Measurements from ENCODE around the gene ELMO1.

The ELMO1 gene

DNA sequence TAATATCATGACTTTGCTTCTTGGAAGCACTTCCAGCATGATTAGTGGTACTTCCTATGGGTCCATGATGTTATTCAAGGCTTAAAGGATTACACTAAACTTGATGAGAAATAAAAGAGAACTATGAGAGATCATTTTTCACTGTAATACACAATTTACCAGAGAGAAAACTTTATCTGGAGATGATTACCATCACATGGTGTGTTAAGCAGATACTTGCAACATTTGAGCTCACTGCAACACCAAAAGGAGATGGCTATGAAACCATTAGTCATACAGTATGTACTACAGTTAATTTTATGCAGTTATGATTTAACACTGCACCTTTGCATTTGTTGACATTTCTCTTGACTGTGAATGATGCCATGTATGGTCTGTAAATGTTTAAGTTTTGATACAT is 413.0 kb downstream of the ELMO1 start:
- DNase-seq: no peak

DNA sequence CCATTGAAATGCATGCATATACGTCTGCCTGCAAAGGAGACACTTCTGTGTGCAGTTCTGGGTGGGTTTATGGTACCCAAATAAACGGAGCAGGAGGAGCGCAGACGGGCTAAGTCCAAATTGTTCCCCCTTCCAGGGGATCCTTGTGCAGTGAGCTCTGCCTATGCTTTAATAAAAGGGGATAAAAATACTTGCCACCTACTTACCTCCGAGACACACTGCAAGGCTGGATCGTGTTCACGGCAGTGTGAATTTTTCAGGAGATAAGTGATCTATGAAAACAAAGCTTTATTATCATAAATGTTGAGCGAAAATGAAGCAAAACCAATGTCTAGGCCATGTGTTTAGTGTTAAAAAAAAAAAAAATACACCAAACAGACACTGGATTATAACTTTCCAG is 415.5 kb downstream of the ELMO1 start:
- DNase-seq: no peak

DNA sequence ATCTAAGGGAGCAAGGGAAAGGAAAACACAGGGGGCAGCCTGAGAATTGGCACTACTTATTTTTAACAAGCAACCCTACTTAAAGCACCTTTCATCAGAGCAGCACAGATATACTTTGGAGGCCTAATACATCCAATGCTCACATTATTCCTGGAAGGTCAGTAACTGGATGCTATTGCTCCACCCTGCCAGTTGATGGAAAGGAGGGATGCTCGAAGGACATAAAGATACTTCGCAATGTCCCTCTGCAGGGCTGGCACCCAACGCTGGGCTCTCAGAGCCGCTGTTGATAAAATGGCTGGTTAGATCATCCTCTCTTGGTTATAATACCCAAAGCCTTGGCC is 416.4 kb downstream of the ELMO1 start:
- DNase-seq: no peak

DNA sequence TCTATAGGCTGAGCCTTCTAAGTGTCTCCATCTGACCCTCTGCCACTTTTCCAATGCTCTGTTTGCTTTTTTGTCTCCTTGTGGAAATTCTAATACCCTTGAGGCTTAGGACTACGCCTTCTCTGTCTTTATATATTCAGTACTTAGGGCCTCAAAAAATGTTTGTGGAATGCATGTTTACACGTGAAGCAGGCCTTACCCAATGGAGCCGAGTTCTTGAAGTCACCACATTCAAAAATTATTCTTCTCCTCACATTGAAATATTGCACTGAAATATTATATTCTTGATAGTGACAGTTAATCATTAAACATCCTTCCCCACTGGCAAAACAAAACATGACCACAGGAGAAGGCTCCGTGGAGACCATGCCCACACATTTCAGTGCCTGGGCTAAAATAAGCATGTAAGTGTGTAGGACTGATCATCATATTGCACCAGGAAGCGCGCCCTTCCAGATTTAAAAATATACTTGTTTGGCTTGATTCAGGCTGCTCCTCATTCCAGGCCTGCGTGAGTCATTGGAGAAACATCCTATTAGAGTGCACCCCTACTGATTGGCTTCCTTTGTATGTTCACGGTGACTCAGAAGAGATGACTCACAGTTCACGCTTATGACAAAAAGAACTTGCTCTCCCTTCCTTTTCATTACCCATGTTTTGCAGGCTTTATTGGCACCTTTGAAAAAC is 416.9 kb downstream of the ELMO1 start:
- no peak for DNase-seq

DNA sequence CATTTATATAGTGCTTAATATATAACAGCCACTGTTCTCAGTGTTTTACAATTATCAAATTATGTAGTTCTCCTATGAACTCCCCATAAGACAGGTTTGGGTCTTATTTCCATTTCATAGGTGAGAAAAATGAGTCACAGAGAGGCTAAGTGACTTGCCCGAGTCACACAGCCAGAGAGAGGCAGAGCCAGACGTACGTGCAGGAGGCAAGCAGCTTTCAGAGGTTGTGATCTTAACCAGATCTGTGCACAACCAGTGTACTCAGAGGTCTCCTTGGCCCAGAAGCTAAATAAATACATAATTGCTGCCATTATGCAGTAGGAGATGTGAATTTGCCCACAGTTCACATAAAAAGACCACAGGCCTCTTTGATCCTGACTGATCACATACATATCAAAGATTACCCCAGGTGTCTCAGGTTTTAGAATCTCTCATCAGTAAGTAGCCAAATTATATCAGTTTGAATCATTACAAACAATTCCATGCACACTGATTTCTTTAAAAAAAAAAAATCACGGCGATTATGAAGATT is 419.7 kb downstream of the ELMO1 start:
- DNase-seq: no peak

DNA sequence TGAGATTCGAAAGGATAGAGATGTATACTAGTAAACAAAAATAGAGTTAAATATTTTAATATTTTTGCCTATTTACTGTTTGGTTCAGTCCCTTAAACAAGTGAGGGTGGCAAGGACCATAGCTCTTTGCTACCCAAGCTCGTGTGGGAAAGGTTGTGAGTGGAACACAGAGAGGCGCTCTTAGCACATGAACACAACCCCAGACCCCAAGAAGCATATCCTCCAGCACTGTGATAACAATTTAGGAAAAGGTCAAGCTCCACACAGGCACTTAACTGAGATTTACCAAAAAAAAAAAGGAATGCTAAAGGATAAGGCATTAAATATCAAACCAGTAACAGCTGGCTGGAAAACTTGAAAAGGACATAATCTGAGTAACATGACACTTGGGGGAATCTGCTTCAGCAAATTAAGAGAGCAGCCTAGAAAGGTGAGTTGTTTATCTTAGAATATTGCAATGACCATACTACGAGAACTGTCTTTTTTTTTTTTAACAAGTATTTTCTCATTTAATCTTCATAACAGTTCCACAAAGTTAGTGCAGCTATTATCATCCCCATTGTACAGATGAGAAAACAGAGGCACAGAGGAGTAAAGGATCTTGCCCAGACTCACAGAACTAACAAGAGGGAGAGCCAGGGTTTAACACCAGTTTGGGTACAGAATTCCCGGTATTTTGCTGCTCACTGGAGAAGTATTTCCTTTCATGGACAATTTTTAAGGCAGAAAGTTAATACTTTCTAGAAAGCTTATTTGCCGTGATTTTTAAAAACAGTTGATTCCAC is 420.9 kb downstream of the ELMO1 start:
- DNase-seq: no peak

DNA sequence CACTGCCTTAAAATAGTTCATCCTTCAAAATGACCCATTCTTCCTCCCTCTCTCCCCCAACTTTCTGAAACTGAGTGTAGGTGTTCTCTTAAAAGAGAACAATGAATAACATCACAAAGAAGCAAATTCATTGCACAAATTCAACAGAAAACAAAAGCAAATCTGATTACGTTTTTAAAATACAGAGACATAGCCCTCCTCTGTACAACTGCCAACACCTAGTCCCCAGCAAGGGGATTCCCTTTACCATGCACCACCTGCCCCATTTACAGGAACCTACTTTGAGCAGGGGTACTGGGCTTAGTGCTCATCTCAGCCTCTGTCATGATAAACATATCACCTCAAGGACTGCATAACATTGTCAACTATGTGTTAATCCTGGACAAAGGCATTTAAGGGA is 421.6 kb downstream of the ELMO1 start:
- DNase-seq: no peak

DNA sequence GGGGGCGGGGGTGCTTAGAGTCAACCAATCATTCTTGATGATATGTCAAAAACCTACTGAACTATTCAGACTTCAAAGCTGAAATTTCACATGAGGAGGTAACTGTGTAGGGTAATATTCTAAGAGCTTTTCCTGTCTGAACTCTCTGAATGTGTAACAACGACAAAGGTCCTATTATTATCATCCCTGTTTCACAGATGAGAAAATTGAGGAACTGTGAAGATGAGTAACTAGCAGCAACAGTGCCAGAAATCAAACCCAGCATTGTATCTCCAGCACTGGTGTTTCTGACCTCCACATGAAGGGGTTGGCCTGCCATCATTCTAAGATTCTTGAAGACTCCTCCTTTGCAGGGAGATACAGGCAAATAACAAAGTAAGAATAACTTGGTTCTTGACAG is 429.7 kb downstream of the ELMO1 start:
- DNase-seq: no peak

DNA sequence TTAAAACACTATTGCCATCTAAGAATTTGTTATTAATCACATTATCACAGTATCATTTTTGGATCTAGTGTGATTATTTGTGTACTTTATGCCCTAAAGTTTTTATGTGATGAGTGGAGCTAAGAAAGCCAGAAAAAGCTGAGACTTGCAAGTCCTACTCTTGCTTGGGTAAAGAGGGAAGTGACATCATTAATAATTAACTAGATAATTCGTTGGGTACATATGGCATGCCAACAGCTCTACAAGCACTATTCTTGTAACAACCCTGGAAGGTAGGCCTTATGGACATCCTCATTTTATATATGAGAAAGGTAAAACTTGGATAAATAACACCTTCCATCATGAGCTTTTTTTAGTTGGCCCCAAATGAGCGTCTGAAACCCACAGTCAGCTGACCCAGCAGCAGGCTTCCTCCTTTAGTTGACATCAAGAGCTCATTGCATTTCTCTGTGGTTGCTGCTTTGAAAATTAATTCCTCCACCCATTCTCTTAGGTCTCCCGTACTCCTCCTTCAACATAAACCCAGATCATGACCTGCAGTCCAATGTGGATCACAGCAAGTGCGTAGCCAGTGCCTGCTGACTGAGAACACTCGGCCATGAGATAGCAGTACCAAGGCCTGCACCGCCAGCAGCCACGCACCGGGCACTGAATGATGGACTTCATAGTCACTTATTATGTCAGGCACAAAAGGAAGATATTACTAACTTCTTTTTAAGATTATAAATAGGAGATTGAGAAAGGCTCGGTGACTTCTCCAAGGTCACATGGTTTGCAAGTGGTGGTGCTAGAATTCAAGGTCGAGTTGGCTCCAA is 432.4 kb downstream of the ELMO1 start:
- DNase-seq: no peak

DNA sequence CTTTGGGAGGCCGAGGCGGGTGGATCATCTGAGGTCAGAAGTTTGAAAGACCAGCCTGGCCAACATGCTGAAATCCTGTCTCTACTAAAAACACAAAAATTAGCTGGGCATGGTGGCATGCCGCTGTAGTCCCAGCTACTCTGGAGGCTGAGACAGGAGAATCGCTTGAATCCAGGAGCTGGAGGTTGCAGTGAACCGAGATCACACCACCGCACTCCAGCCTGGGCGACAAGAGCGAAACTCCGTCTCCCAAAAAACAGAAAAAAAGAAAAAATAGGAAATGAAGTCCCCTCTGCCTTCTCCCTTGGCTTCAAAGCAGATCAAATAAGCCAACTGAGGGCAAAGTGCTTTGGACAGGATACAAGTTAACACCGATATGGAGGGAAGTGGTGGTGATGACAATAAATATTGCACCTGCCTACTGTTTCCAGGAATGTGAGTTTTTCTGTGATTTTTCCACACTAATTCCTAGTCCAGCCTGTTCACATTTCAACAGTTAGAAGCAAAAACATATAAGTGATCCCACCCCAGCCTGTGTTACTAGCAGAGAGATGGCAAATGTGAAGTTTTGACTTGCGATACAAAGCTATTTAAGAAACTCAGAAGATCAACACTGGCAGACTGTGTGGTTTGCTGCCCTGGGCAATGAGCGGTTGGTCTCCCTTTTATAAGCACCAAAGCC is 433.2 kb downstream of the ELMO1 start:
- no peak for DNase-seq

DNA sequence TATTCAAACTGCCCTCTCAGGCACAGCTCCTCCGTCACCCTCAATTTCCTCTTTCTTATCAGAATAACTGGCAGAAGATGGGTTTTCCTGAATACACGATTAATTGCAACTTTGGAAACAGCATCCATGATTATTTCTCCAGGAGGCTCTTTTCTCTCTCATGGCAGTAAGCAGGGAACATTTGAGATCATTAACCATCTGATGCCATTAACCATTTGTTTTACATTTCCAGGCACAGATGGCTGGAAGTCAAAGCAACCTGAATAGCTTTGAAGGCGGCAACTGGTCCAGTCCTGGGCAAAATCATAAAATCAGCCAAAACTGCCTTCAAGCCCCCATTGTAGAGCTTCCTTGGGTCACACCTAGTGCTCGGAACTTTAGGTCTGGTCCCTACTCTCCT is 434.9 kb downstream of the ELMO1 start:
- DNase-seq: no peak

DNA sequence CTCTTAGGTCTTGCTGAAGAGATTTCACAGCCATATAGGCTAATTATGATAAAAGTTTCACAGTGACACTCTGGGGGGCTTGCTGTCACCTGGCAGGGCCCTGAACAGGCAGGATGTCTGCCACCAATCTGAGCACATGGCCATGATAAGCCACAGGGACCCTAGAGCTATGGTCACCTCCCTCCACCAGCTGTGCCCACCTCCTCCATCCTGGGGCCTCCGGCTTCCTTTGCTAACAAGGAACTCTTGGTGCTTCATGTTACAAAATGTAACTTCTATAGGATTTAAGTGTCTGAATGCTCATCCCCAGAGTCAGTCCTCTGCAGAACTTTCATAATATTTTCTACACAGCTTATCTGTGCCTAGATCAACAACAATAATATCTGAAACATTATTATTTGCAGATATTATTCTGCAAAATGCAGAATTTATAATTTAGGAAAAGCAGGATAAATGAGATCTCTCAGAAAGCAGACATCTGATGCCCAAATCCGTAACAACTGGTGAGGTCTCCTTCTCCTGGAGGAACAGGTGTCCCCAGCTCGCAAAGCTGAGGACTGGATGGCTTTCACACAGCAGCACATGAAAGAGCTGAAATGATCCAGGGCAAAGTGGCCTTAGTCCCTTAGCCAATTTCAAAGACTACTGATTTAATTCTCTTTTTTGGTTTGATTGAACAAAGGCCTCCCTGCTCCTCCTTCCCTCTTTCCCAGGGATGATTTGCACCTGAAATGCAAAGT is 437.3 kb downstream of the ELMO1 start:
- DNase-seq: no peak

DNA sequence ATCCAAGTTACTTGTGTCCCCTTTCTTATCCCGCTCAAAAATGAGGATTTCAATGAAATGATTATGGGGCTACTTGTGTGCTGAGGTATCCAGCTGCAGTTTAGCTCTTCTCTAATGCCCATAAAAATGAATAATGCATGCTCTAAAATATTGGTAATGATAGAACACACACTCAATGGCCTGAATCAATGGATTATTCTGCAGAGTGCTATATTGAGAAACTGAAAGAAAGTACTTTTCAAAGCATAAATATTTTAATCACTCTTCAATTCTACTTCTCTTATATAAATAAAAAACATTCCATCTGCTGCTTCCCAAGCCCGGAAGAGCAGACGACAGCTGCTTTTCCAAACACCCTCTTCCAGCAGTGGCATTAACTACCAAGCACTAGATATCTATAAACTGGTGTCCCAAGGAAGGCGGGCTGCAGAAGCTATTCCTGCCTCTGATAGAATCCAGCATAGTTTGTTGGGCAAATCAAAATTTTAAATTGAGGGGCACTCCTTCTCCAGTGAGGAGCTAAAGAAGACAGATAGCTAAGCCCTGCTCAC is 439.5 kb downstream of the ELMO1 start:
- DNase-seq: no peak

DNA sequence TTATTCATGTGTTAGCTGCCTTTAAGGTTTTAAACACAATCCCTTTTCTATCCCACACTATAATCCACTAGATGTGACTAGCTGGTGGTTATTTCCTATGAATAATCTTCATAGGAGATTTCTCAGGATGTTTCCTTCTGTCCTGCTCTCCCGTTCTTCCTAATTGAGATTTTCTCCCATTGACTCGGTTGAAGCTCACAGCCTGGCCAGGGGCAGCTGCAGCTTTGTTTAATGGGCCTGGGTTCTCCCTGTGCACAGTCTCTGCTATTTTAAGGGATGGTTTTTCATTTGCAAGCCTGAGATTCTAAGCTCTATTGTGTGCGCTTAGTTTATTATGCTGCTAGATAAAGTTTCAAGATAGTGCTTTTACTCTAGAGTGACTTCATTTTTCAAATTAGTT is 441.0 kb downstream of the ELMO1 start:
- no peak for DNase-seq

DNA sequence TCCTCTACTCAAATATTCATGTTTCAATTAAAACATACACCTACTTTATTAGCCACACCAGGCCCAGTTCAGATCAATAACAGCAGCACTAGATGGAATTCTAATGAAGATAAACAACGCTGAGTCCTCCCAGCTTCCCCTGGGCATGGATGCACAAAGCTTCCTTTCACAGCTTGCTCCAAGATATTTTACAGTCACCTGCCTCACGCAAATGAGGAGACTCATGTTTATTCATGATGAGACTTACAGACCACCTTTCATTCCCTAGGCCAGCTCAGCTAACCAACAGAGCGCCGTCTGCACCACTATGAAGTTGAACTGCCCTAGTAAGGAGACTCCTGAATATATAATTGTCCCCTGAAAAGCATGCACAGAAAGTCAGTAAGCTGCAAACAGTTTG is 441.4 kb downstream of the ELMO1 start:
- no peak for DNase-seq

DNA sequence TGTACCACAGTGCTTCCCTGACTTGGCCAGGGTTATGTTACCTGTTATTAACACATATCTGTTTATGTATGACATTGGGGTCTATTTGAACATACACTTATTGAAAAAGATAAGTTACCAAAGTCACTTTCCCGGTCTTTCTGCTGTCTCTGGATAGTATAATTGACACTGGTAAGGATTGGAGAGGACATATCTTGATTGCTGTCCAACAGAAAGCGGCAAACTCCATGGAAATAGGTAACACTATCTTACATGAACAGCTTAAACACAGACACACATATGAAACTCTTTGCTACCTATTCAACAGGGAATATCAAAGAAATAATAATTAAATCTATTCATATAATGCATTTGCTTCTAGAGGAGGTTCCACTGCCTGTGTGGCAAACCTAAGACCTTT is 441.9 kb downstream of the ELMO1 start:
- no peak for DNase-seq

DNA sequence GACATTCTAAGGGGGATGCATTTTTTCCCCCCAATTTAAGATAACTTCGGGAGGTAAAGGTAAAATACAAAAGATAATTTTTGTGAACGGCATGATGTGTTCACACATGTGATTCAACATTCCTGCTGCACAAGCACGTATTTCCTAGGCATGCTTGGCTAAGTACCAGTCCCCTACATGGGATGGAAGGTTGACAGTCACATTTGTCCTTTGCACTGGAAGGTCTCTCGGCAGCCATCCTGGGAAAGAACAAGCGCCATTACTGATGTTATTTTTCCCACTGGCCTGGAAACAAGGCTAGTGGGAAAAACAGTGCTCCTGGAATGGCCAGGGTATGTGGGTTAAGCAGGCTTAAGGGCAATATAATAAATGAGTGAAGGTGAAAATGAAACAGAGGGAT is 448.2 kb downstream of the ELMO1 start:
- DNase-seq: no peak

DNA sequence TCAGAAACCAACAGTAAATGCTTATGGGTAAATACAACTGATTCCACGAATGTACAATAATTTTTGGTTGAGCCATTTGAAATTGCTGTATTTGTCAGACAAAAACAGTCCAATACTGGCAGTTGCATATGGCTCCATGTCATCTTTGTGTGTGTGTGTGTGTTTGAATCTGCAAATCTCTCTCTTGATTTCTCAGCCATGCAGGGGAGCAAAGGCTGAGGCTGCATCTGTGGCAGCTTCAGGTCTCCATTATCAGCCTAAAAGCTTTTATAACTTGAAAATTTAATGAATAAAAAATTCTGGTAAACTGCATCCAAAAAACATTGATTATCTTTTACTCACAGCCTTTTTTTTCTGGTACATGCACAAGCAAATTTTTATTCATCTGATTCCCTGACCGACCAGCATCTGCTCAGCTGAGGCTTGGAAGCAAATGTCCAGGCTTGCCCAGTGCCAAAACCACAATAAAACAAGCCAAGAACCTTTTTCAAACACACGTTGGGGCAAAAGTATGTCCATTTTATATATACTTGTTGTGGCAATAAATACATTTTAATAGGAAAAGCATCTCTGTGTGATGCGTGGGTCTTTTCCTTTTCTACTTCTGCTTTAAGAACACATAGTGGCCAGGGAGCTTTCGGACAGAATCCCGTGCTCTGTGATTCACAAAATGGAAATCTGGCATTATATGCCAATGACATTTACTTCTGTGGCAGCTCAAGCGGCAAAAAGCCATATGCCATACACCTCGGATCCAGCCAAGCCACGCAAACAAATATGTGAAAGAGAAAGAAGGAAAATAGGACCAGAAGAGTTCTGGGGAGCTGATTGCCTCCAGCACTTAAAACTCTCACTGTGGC is 448.8 kb downstream of the ELMO1 start:
- DNase-seq: no peak

DNA sequence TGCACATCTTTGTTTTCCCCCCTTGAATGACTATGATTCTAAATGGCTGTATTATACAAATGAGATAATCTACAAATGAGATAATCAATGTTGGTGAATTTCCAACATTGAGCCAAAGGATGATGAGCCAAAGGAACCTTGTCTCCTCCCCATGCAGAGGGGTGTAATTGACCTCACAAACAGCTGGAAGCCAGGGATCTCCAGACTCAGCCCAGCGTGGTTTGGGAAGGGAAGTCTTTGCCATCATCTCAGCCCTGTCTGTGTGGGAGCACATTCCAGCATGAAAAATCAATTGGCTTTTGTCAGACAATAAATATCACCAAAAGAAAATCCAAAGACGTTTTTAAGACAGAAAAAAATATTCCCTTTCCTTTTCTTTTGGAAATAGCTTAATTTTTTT is 452.9 kb downstream of the ELMO1 start:
- no peak for DNase-seq

DNA sequence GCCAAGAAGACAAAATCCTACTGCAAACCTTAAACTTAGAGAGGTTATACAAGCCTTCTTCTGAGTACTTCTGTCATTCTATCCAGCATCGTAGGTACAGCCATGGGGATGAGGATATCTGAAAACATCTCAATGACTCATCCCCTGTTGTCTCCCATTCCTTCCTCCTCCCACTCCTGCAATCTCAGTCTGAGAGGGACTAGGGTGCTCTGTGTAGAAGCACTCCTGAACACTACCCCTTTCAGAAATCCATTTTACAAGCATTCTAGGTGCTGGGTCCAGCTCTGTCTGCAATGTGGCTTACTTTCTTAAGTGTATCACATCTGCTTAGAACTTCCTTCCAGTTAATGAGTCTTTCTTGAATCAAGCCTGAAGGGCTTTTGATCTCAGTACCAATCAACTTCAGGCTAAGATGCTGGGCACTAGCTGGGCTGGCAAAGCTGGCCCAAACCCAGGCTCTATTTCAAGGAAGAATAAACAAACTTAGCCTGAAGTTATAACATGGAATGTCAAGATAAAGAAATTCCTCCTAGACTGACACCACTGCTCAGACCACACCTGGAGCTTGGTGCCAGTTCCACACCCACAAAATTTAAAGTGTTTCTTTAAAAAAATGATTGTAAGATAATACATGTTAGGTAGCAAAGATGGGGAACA is 454.1 kb downstream of the ELMO1 start:
- no peak for DNase-seq

Measured in activated CD4-positive, alpha-beta T cell treated with anti-CD3 and anti-CD28 coated beads, Interleukin-2, amount 50 U/mL, for 1 hour (primary cell).